Epithelial cell of proximal tubule (primary cell): ENCODE data around the gene CDH10. TPM values are rescaled to one million over a fixed set of nuclear protein-coding genes. Genes with fewer than 3 reads are reported as not detected.

Source experiments
- DNase-seq: peaks from one replicate; pipeline ENCODE4 v3.0.0-alpha.2; 2011; ENCODE audit warnings: low read depth
- H3K4me3 ChIP-seq: 2 replicates; pipeline ENCODE4 v1.5.1; 2011; ENCODE audit warnings: low read depth, mild to moderate bottlenecking, low read length
- total RNA-seq: library from RNA; depleted of rRNA; stranded (reverse); fragments of >200 nt; gene quantifications from 2 replicates; pipeline ENCODE4 v1.2.3, GENCODE V29; 2015
- TF ChIP-seq, protein P1 (sequence below): conservative IDR thresholded peaks from 2 replicates; pipeline ENCODE4 v1.5.1; 2012; ENCODE audit warnings: low read depth, mild to moderate bottlenecking, low read length

The CDH10 gene
- total RNA-seq, 1 donor from 2014 or later, result 0.58 TPM

DNA sequence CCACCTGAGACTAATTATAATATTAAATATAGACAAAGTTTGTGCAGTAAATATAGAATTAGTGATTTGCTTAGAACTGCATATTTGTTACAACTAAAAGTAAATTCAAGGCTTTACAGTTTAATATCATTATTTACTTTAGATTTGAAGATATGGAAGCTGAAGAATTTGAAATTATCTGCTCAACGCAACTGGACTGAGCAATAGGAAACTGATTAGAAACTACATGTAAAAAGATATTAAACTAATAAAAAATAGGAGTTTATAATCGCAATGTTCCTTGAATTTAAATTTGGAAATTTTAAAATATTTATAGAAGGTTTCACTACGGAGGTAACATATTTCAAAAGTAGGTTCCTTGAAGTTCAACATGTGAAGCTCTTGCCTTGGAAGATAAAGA is 55.2 kb downstream of the CDH10 start:
- no peak overlapping the region for H3K4me3 ChIP-seq
- TF ChIP-seq, protein P1, sequence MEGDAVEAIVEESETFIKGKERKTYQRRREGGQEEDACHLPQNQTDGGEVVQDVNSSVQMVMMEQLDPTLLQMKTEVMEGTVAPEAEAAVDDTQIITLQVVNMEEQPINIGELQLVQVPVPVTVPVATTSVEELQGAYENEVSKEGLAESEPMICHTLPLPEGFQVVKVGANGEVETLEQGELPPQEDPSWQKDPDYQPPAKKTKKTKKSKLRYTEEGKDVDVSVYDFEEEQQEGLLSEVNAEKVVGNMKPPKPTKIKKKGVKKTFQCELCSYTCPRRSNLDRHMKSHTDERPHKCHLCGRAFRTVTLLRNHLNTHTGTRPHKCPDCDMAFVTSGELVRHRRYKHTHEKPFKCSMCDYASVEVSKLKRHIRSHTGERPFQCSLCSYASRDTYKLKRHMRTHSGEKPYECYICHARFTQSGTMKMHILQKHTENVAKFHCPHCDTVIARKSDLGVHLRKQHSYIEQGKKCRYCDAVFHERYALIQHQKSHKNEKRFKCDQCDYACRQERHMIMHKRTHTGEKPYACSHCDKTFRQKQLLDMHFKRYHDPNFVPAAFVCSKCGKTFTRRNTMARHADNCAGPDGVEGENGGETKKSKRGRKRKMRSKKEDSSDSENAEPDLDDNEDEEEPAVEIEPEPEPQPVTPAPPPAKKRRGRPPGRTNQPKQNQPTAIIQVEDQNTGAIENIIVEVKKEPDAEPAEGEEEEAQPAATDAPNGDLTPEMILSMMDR, result no peak
- no peak for DNase-seq

DNA sequence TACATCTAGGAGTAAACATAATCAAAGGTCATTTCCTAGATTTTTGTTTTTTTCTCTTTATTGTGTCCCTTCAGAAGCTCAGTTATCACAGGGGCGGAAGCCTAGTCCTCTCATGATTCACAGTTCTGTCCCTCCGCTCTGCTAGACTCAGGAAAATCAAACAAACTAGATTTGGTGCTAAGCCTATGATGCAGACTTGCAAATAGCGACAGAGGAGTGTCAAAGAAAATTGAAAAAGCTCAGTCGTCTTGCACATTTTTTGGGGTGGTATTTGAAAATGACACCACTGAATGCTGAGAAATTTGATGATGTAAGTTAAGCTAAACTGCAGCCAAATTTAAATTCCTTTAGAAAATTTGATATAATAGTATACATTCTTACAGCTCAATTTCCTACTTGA is 59.0 kb downstream of the CDH10 start:
- no peak for DNase-seq
- no peak overlapping the region for H3K4me3 ChIP-seq
- TF ChIP-seq, protein P1, result no peak

DNA sequence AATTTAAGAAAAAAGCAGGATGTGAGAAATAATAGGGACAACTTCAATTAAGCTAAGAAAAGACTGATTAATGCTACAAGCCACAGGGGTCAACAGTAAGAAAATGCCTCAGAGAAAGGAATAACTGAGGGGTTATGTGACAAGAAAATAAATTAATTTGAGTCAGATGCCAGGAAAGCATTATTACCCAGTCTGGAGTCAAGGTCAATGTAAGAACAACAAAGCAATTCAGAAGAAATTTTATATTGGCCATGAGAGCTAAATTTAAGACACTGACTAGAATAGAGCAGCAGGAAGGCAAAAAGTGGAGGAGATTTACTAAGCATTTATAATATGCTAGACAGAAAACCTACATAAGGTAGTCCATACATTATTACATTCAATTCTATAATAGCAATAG is 73.5 kb downstream of the CDH10 start:
- TF ChIP-seq, protein P1, result no peak
- H3K4me3 ChIP-seq, result no peak overlapping the region
- no peak for DNase-seq

- no peak for DNase-seq
- no peak overlapping the region for H3K4me3 ChIP-seq
- TF ChIP-seq, protein P1, result no peak
Observed at GRCh38 chr5:24566933-24567332, 77.8 kb downstream of the CDH10 start.

DNA sequence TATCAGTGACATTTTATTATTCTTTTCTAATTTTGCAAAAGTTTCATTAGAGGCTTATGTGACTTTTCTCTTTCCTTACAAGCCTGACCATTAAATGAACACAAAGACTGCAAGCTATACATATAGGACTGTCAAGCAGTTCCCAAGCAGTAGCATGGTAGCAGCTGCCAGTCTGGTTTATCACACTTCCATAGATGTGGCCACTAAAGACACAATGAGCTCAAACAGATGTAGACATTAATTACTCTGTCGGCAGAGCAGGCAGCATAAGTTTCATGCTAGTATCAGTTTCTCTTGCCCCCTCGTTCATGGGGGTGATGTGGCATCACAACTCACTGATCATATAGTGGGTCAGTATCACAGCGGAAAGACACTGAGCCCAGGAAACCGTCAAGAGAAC is 89.5 kb downstream of the CDH10 start:
- no peak for DNase-seq
- TF ChIP-seq, protein P1, result no peak
- no peak overlapping the region for H3K4me3 ChIP-seq

GRCh38 chr5:24547132-24547531 is 97.6 kb downstream of the CDH10 start:
- H3K4me3 ChIP-seq, result no peak overlapping the region
- TF ChIP-seq, protein P1, result no peak
- DNase-seq, result no peak

- TF ChIP-seq, protein P1, result no peak
- no peak for DNase-seq
- no peak overlapping the region for H3K4me3 ChIP-seq
Observed at GRCh38 chr5:24539613-24540012, 105.2 kb downstream of the CDH10 start.
